ENCODE measurements around the gene RAD51B. TPM values are rescaled to one million over a fixed set of nuclear protein-coding genes. Genes with fewer than 3 reads are reported as not detected.
A peak's percentile ranks its signal among the peaks of the same experiment; 100 is the strongest.

The RAD51B gene
- total RNA-seq, 1 donor from 2014 or later: 28.5 TPM

GRCh38 chr14:68691031-68691791, 871.6 kb downstream of the RAD51B start:
- H3K4me1 ChIP-seq: peaks cover 23% of the 10 kb centered on the region
- intact Hi-C loops (cut with DNase I): no loop called here

GRCh38 chr14:68691792-68692118, 872.2 kb downstream of the RAD51B start:
- no peak for DNase-seq (ENCODE audit: extremely low spot score in 2 of 2)
- Histone ChIP-seq H3K36me3 (no peaks in the 10 kb centered on the region), H3K4me1 (peaks cover 23% of the 10 kb centered on the region), H3K27me3 (no peaks in the 10 kb centered on the region), H3K27ac (no peak overlapping the region), H3K4me3 (no peak overlapping the region), H3K9me3 (no peaks in the 10 kb centered on the region)
- no peak for TF ChIP-seq CTCF (IDR thresholded peaks at IDR 0.05)
- no peak for TF ChIP-seq POLR2AphosphoS5 (IDR thresholded peaks at IDR 0.05; ENCODE audit: insufficient read depth in 1 of 2, low read depth in 1 of 2)
- TF ChIP-seq POLR2A (IDR thresholded peaks at IDR 0.05): no peak
- intact Hi-C loops (cut with DNase I): no loop called here

More at GRCh38 chr14:68691031-68691791, 871.6 kb downstream of the RAD51B start:
- Histone ChIP-seq H3K4me3 (no peak overlapping the region), H3K9me3 (no peaks in the 10 kb centered on the region), H3K36me3 (no peaks in the 10 kb centered on the region), H3K27me3 (no peaks in the 10 kb centered on the region), H3K27ac (no peak overlapping the region)
- TF ChIP-seq POLR2A (IDR thresholded peaks at IDR 0.05) (no peak), CTCF (IDR thresholded peaks at IDR 0.05) (no peak), POLR2AphosphoS5 (IDR thresholded peaks at IDR 0.05; ENCODE audit: insufficient read depth in 1 of 2, low read depth in 1 of 2) (no peak)
- no peak for DNase-seq (ENCODE audit: extremely low spot score in 2 of 2)

- Histone ChIP-seq H3K4me3 (no peak overlapping the region), H3K27ac (no peak overlapping the region), H3K36me3 (no peaks in the 10 kb centered on the region), H3K9me3 (no peaks in the 10 kb centered on the region), H3K27me3 (no peaks in the 10 kb centered on the region), H3K4me1 (peaks cover 23% of the 10 kb centered on the region)
- intact Hi-C loops (cut with DNase I): no loop called here
- no peak for DNase-seq (ENCODE audit: extremely low spot score in 2 of 2)
- TF ChIP-seq POLR2A (IDR thresholded peaks at IDR 0.05) (no peak), CTCF (IDR thresholded peaks at IDR 0.05) (no peak), POLR2AphosphoS5 (IDR thresholded peaks at IDR 0.05; ENCODE audit: insufficient read depth in 1 of 2, low read depth in 1 of 2) (no peak)
These were observed 872.6 kb downstream of the RAD51B start for GRCh38 chr14:68692216-68692615.

GRCh38 chr14:68692916-68693771, 873.6 kb downstream of the RAD51B start:
- Histone ChIP-seq H3K9me3 (no peaks in the 10 kb centered on the region), H3K27me3 (no peaks in the 10 kb centered on the region), H3K4me1 (peaks cover 23% of the 10 kb centered on the region), H3K36me3 (no peaks in the 10 kb centered on the region), H3K4me3 (no peak overlapping the region), H3K27ac (peak overlapping the region; percentile 13)
- no peak for DNase-seq (ENCODE audit: extremely low spot score in 2 of 2)
- intact Hi-C loops (cut with DNase I): no loop called here
- no peak for TF ChIP-seq POLR2A (IDR thresholded peaks at IDR 0.05)
- TF ChIP-seq CTCF (IDR thresholded peaks at IDR 0.05): no peak
- peak in 1 of 2 donors; percentile 38 for TF ChIP-seq POLR2AphosphoS5 (IDR thresholded peaks at IDR 0.05; ENCODE audit: insufficient read depth in 1 of 2, low read depth in 1 of 2)

Data from vagina (tissue), 2 donors.